SU-DHL-6 (cell line): ENCODE data around the gene CORT.

Experiments
- H2AFZ ChIP-seq: fragments of 200-600 bp; sonication (generic); 2 replicates; pipeline ENCODE4 v1.6.1; 2014; ENCODE audit warnings: low read depth, mild to moderate bottlenecking, moderate library complexity, mixed read lengths, antibody characterized with exemption, low read length; ENCODE audit not compliant: severe bottlenecking
- H3F3A ChIP-seq: fragments of 200-600 bp; shearing (Covaris generic); 2 replicates; pipeline ENCODE4 v1.6.0; 2016; ENCODE audit warnings: antibody characterized with exemption, mild to moderate bottlenecking; ENCODE audit not compliant: insufficient read depth
- H3K27ac ChIP-seq: fragments of 200-600 bp; sonication (generic); 2 replicates; pipeline ENCODE4 v1.5.1; 2016; ENCODE audit warnings: low read depth, mild to moderate bottlenecking, low read length, moderate library complexity, mixed read lengths
- H3K27me3 ChIP-seq: fragments of 200-600 bp; sonication (generic), shearing (Covaris generic); 2 replicates; pipeline ENCODE4 v1.6.0; 2014; ENCODE audit warnings: mild to moderate bottlenecking, low read length
- H3K36me3 ChIP-seq: fragments of 200-600 bp; sonication (generic); 2 replicates; pipeline ENCODE4 v1.6.1; 2014; ENCODE audit warnings: mild to moderate bottlenecking, low read length, mixed read lengths
- H3K4me2 ChIP-seq: fragments of 300-600, 200-600 bp; shearing (Covaris generic), sonication (generic); 2 replicates; pipeline ENCODE4 v1.6.0; 2014; ENCODE audit warnings: low read length, low read depth, mild to moderate bottlenecking; ENCODE audit not compliant: poor library complexity, severe bottlenecking
- H3K4me3 ChIP-seq: fragments of 200-600 bp; sonication (generic); 2 replicates; pipeline ENCODE4 v1.5.1; 2014; ENCODE audit warnings: antibody characterized with exemption, low read length, mild to moderate bottlenecking, mixed read lengths; ENCODE audit not compliant: insufficient read depth, poor library complexity, severe bottlenecking
- H3K79me2 ChIP-seq: fragments of 200-600 bp; sonication (generic); 2 replicates; pipeline ENCODE4 v1.6.1; 2014; ENCODE audit warnings: mild to moderate bottlenecking, low read length, moderate library complexity; ENCODE audit not compliant: insufficient read depth
- H3K9ac ChIP-seq: fragments of 200-600 bp; sonication (generic); 2 replicates; pipeline ENCODE4 v1.7.0; 2014; ENCODE audit warnings: mild to moderate bottlenecking, low read length
- H3K9me2 ChIP-seq: fragments of 200-600 bp; sonication (generic); replicated peaks from 2 replicates; pipeline ENCODE4 v1.6.1; 2014; ENCODE audit warnings: low read length; ENCODE audit not compliant: insufficient read depth
- H3K9me3 ChIP-seq: fragments of 200-600 bp; sonication (generic); 2 replicates; pipeline ENCODE4 v1.6.1; 2014; ENCODE audit warnings: low read length, mixed read lengths; ENCODE audit not compliant: insufficient read depth
- H4K20me1 ChIP-seq: fragments of 200-600 bp; sonication (generic); 2 replicates; pipeline ENCODE4 v1.6.1; 2014; ENCODE audit warnings: low read depth, mild to moderate bottlenecking, antibody characterized with exemption, low read length, moderate library complexity, mixed read lengths
- CTCF ChIP-seq: fragments of 200-600 bp; sonication (generic); IDR thresholded peaks from one replicate; pipeline ENCODE4 v1.5.1; 2017; ENCODE audit warnings: antibody characterized with exemption, mild to moderate bottlenecking, low read length, moderate library complexity; ENCODE audit not compliant: insufficient read depth, poor library complexity, severe bottlenecking
- EZH2phosphoT487 ChIP-seq: fragments of 200-600 bp; sonication (generic), shearing (Covaris generic); conservative IDR thresholded peaks from 2 replicates; pipeline ENCODE4 v1.6.1; 2018; ENCODE audit warnings: mild to moderate bottlenecking, antibody characterized with exemption, low read length, moderate library complexity, mixed read lengths

Gene CORT

DNA sequence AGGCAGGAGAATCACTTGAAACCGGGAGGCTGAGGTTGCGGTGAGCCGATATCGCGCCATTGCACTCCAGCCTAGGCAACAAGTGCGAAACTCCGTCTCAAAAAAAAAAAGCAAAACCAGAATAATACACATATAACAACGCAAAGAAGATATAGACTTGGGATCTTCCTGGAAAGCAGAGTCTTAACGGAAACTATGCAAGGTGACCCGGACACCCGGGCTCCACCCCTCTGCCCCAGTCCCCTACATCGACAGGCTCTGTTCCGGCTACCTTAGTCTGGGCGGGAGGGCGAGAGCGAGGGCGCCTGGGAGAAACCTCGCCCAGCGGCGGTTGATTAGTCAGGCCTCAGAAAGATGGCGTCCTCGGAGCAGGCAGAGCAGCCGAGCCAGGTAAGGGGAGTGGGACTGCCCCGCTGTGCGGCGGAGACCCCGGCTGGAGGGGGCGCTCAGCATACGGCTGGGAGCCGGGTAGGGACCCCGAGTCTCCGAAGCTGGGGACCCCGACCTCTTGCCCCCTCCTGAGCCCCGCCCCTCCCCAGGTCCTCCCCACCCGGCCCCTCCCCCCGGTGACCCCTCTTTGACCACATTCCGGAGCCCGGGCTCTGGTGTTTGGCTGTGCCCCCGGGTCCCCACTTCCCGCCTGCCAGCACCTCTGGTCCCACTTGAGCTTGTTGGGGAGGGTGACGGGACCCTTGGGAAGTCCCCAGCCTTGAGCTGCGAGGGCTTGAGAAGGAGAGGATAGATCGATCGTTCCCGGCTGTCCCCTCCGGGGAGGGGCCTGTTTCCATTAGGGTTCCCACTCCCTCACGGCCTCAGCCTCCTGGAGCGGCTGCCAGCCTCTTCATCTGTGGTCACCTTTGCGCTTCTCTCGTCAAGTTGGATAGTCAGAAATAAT is 25.0 kb downstream of the CORT start, which contains the start of gene PEX14:
Gene PEX14, plus strand, starts transcription at position 338 of the 895 bp plus-strand sequence. Its CDS starts 17 bp downstream, at position 355.
- Histone ChIP-seq H2AFZ (peak within 1 kb of the TSS; percentile 90), H3K79me2 (peaks cover 62% of the 10 kb centered on the region)

DNA sequence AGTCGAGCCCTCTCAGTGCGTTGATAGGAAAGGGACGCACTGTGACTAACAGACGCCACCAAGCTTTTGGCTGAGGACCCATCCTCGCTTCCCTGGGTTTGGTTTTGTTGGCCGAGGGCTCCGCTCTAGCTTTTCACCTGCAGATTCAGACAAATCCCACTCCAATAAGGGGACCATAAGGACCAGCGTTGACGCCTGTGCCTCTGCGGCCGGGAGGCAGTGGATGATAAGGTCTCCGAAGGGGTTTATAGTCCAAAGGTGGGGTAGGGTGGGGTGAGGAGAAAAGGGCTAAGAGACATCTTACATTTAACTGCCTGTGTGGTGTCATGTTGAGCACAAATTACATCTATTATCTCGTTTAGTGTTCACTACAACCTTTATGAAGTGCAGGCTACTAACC is 25.7 kb downstream of the CORT start:
- TF ChIP-seq CTCF (no peak), EZH2phosphoT487 (no peak)
- Histone ChIP-seq H3K27me3 (no peaks in the 10 kb centered on the region), H3F3A (peaks cover 18% of the 10 kb centered on the region), H3K27ac (0 out of 2 replicates have a peak overlapping the region, but pooled peaks have one; percentile 18), H3K9me3 (no peaks in the 10 kb centered on the region), H4K20me1 (no peaks in the 10 kb centered on the region), H3K4me2 (peak overlapping the region; percentile 80), H3K79me2 (peaks cover 60% of the 10 kb centered on the region), H3K9me2 (no peaks in the 10 kb centered on the region), H3K4me3 (peak overlapping the region; percentile 98), H3K9ac (peak overlapping the region; percentile 90), H3K36me3 (no peaks in the 10 kb centered on the region), H2AFZ (peak overlapping the region; percentile 71)

More for the DNA sequence above, 25.0 kb downstream of the CORT start, which contains the start of gene PEX14:
- Histone ChIP-seq H3F3A (peaks cover 18% of the 10 kb centered on the region), H3K9me2 (no peaks in the 10 kb centered on the region), H3K9ac (peak within 1 kb of the TSS; percentile 90), H3K4me3 (peak within 1 kb of the TSS; percentile 98), H3K4me2 (peak within 1 kb of the TSS; percentile 80), H3K27ac (peak within 1 kb of the TSS; percentile 96), H3K27me3 (no peaks in the 10 kb centered on the region), H3K9me3 (no peaks in the 10 kb centered on the region), H3K36me3 (no peaks in the 10 kb centered on the region), H4K20me1 (no peaks in the 10 kb centered on the region)
- TF ChIP-seq CTCF (no peak), EZH2phosphoT487 (no peak)

- H3F3A ChIP-seq, result no peaks in the 10 kb centered on the region
- H3K4me3 ChIP-seq, result no peak overlapping the region
- no peak overlapping the region for H3K4me2 ChIP-seq
- H3K27ac ChIP-seq, result no peak overlapping the region
- H2AFZ ChIP-seq, result no peak overlapping the region
- no peaks in the 10 kb centered on the region for H3K27me3 ChIP-seq
- no peaks in the 10 kb centered on the region for H3K9me3 ChIP-seq
- no peaks in the 10 kb centered on the region for H4K20me1 ChIP-seq
- no peaks in the 10 kb centered on the region for H3K36me3 ChIP-seq
- no peak for TF ChIP-seq EZH2phosphoT487
- peaks cover 68% of the 10 kb centered on the region for H3K79me2 ChIP-seq
- H3K9ac ChIP-seq, result no peak overlapping the region
- no peaks in the 10 kb centered on the region for H3K9me2 ChIP-seq
These were observed 29.5 kb downstream of the CORT start for GRCh38 chr1:10479296-10479695.

DNA sequence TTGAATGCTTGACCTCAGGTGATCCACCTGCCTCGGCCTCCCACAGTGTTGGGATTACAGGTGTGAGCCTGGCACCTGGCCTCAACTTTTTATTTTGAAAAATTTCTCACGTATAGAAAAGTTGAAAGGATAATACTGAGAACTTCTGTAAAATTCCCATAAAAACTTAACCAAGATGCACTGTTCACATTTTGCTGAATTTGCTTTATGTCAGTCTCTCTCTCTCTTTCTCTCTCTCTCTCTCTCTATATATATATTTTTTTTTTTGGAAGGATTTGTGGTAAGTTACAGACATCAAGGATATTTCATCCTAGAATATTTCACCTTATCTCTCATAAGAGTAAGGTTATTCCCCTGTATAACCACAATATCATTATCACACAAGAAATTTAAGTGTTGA is 30.8 kb downstream of the CORT start:
- H3K27ac ChIP-seq, result no peak overlapping the region
- H4K20me1 ChIP-seq, result no peaks in the 10 kb centered on the region
- H3K9me2 ChIP-seq, result no peaks in the 10 kb centered on the region
- no peaks in the 10 kb centered on the region for H3K36me3 ChIP-seq
- H3K27me3 ChIP-seq, result no peaks in the 10 kb centered on the region
- H3K9ac ChIP-seq, result no peak overlapping the region
- H3K79me2 ChIP-seq, result peaks cover 72% of the 10 kb centered on the region
- H3F3A ChIP-seq, result no peaks in the 10 kb centered on the region
- no peak overlapping the region for H3K4me3 ChIP-seq
- no peak for TF ChIP-seq EZH2phosphoT487
- no peak for TF ChIP-seq CTCF
- H3K9me3 ChIP-seq, result no peaks in the 10 kb centered on the region
- H3K4me2 ChIP-seq, result no peak overlapping the region
- no peak overlapping the region for H2AFZ ChIP-seq
